ENCODE results near the gene SPOCK1. TPM values are rescaled to one million over a fixed set of nuclear protein-coding genes. Genes with fewer than 3 reads are reported as not detected.

The SPOCK1 gene
- total and polyA plus RNA-seq, 7 donors, result 4.2 to 52.7 (median 16.0) TPM

DNA sequence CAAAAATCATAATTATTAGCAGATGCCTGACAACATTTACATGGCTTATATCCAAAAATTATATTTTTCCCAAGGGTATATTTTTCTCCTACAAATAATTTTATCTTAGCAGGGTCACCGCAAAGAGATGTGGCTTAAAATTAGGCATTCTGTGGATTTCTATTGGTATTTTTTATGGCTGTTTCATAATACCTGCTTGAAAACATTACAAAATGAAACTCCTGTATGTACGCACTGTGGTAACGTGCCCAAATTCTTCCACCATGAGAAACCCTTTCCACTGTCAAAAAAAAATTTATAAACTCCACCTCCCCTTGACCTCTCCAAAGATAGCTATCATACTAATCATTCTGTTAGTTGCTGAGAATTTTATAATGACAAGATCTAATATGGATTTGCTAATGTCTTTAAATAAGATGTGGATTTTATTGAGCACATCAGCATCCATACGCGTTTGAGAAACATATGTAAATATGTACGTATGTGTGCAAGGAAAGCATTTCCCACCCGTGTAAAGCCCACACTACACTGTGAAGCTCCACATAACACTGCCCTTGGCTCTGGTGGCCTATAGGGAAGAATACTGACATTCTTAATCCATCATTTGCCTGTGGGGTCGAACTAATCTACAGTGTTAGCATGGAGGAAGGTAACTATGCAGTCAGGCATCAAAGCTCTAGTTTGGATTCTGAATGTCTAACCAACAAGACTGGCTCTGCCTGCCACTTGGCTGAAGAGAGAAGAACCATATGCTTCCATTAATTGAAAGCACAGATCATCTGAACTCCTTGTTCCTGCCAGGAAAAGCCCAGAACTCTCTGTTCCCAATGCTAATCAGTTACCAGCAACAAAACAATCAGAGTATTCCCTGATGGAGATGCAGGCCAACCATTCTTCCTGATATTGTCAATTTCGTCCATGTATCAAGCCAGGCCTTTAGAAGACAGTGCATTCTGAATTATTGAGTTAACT, 244.7 kb downstream of the SPOCK1 start:
- WGBS, 3 donors, result 71 to 75% (median 73%) methylated on average over 9 of the region's 9 CpGs
- H3K27ac ChIP-seq, result no peak overlapping the region
- DNase-seq, result no peak

DNA sequence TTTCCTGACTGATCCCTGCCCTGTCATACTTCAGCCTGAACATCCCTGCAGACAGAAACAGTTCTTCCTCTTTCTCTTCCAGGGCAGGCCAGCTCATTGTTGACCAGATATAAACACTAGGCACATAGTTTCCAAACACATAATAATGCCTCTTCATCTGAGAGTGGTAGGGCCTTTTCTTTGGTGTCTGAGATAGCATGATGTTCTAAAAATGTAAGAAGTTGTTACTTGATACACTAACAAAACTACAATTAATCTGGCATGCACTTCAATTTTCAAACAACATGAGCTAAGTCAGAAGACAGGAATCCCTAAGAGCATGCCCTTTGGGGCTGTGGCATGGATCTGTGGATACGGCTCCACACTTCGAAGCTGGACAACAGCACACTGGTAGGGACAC, 246.6 kb downstream of the SPOCK1 start:
- H3K4me3 ChIP-seq, result no peak overlapping the region
- 71 to 82% (median 80%) methylated on average over 2 of the region's 2 CpGs for WGBS, 3 donors
- no peaks in the 10 kb centered on the region for H3K27me3 ChIP-seq (ENCODE audit: insufficient read depth in 3 of 3, low read length in 2 of 3)
- no peaks in the 10 kb centered on the region for H3K4me1 ChIP-seq
- DNase-seq (no peak), ATAC-seq (no peak)
- no peak overlapping the region for H3K27ac ChIP-seq
- H3K36me3 ChIP-seq (ENCODE audit: insufficient read depth in 1 of 2, low read depth in 1 of 2), result no peaks in the 10 kb centered on the region
- H3K9me3 ChIP-seq, result no peaks in the 10 kb centered on the region
- no peak for TF ChIP-seq CTCF (IDR thresholded peaks at IDR 0.05)
- intact Hi-C loops (cut with DNase I), result no loop called here

More for the DNA sequence above, 244.7 kb downstream of the SPOCK1 start:
- Histone ChIP-seq H3K4me3 (no peak overlapping the region), H3K9me3 (no peaks in the 10 kb centered on the region), H3K4me1 (no peaks in the 10 kb centered on the region), H3K36me3 (ENCODE audit: insufficient read depth in 1 of 2, low read depth in 1 of 2) (no peaks in the 10 kb centered on the region), H3K27me3 (ENCODE audit: insufficient read depth in 3 of 3, low read length in 2 of 3) (no peaks in the 10 kb centered on the region)
- ATAC-seq, result peak in 3 of 4 donors; percentile 45 to 79 (median 67)
- intact Hi-C loops (cut with DNase I), result no loop called here
- TF ChIP-seq CTCF (IDR thresholded peaks at IDR 0.05), result no peak

DNA sequence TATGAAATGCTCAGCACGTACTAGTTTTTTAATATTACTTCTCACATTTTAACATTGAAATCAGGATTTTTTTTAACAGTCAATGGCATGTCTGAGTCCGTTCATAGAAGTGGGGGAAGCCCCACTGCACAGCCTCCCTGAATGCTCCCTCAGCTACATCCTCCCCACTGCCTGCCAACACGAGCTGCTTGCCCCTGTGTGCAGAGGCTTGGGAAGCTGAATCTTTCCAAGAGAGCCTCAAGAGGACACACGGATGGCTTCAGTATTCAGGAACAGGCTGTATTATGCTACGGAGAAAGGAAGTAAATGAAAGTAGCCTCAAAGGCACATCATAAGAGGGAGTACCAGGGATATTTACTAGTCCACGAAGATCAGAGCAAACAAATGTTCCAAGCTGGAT, 248.7 kb downstream of the SPOCK1 start:
- WGBS, 3 donors, result 42 to 58% (median 57%) methylated on average over 6 of the region's 6 CpGs
- DNase-seq (no peak), ATAC-seq (no peak)
- Histone ChIP-seq H3K27ac (no peak overlapping the region), H3K9me3 (no peaks in the 10 kb centered on the region), H3K36me3 (ENCODE audit: insufficient read depth in 1 of 2, low read depth in 1 of 2) (no peaks in the 10 kb centered on the region), H3K27me3 (ENCODE audit: insufficient read depth in 3 of 3, low read length in 2 of 3) (no peaks in the 10 kb centered on the region), H3K4me3 (no peak overlapping the region), H3K4me1 (no peaks in the 10 kb centered on the region)
- intact Hi-C loops (cut with DNase I), result no loop called here
- TF ChIP-seq CTCF (IDR thresholded peaks at IDR 0.05), result no peak

DNA sequence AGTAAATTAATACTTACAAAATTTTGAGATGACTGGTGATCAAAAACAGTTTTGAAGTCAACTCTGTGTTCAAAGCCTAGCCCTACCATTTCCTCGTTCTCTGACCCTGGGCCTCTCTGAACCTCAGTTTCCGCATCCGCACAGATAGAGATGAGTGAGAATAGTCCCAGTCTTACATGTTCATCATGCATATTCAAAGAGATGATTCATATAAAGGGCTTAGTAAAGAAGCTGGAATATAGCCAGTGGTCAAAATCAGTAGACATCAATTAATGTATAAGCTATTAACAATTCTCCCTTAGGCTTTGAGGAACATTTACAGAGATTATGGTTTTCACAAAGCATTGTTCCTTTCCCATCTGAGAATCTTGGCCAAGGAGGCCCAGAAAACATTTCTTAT, 250.6 kb downstream of the SPOCK1 start:
- DNase-seq, result no peak
- Histone ChIP-seq H3K27ac (no peak overlapping the region), H3K9me3 (no peaks in the 10 kb centered on the region), H3K27me3 (ENCODE audit: insufficient read depth in 3 of 3, low read length in 2 of 3) (no peaks in the 10 kb centered on the region), H3K4me1 (no peaks in the 10 kb centered on the region), H3K36me3 (ENCODE audit: insufficient read depth in 1 of 2, low read depth in 1 of 2) (no peaks in the 10 kb centered on the region), H3K4me3 (no peak overlapping the region)
- TF ChIP-seq CTCF (IDR thresholded peaks at IDR 0.05), result no peak
- WGBS, 3 donors, result 93 to 98% (median 97%) methylated on average over 3 of the region's 3 CpGs
- ATAC-seq, result no peak
- intact Hi-C loops (cut with DNase I), result no loop called here
